Ovary (tissue), 9 donors: ENCODE results near the gene ZNF397. TPM values are rescaled to one million over a fixed set of nuclear protein-coding genes. Genes with fewer than 3 reads are reported as not detected.

Experiments used
- DNase-seq, 5 donors: peaks; one replicate each; pipeline ENCODE4 v3.0.0-alpha.2; 2019 to 2020
- H3K27ac ChIP-seq, 2 donors: fragments of 200-600 bp; one replicate each; pipeline versions ENCODE4 v1.5.1 to v1.8.0; 2019 to 2022
- H3K27me3 ChIP-seq: fragments of 200-600 bp; one replicate; pipeline ENCODE4 v1.8.0; 2022
- H3K36me3 ChIP-seq: fragments of 200-600 bp; sonication (generic); one replicate; pipeline ENCODE4 v1.5.1; 2019
- H3K4me1 ChIP-seq: one replicate; pipeline ENCODE4 v1.8.1; 2013; ENCODE audit warnings: mild to moderate bottlenecking, moderate library complexity; ENCODE audit not compliant: insufficient read depth
- H3K4me3 ChIP-seq: fragments of 200-600 bp; sonication (generic); one replicate; pipeline ENCODE4 v1.5.1; 2017
- H3K9me3 ChIP-seq, 2 donors: fragments of 200-600 bp in 1 of 2; sonication (generic) in 1 of 2; one replicate each; pipeline versions ENCODE4 v1.5.1 to v1.8.1; 2013 to 2019; ENCODE audit warnings: mild to moderate bottlenecking in 1 of 2, moderate library complexity in 1 of 2
- CTCF ChIP-seq, 3 donors: fragments of 450-650 bp in 2 of 3; fragments of 200-600 bp in 1 of 3; IDR thresholded peaks; one replicate each; pipeline versions ENCODE4 v1.5.1 to v1.8.0; 2016 to 2022; ENCODE audit warnings: antibody characterized with exemption in 3 of 3, mild to moderate bottlenecking in 1 of 3
- EP300 ChIP-seq: sonication (generic); formaldehyde crosslinking; IDR thresholded peaks from one replicate; pipeline ENCODE4 v1.6.1; 2017; ENCODE audit warnings: antibody characterized with exemption
- POLR2A ChIP-seq: fragments of 450-650 bp; IDR thresholded peaks from one replicate; pipeline ENCODE4 v1.6.1; 2017; ENCODE audit warnings: antibody characterized with exemption, mild to moderate bottlenecking, moderate library complexity
- WGBS, 3 donors: extraction: QIAGEN DNeasy Blood & Tissue Kit in 1 of 3; methylation state at CpG; one replicate each; pipeline versions ENCODE4 v1.1.5 to v1.1.7; 2013 to 2017; 5-methylcytosine and 5-hydroxymethylcytosine counted together
- intact Hi-C, 4 donors: fragments of 100-400 bp; cut with DNase I; formaldehyde crosslinking; loops; one replicate each; pipeline versions ENCODE4 v1.11.0 to v1.15.1; 2022 to 2023
- polyA plus RNA-seq, 2 donors: library from polyadenylated mRNA; stranded (reverse); fragments of 200-250 nt in 1 of 2; fragments of 350-450 nt in 1 of 2; fragmentation: Illumina TruSeq in 1 of 2; extraction: RNeasy Lipid Tissue Mini Kit (QIAGEN cat#74804) in 1 of 2; gene quantifications; one replicate each; pipeline ENCODE4 v1.2.3, GENCODE V29; 2013 to 2014
- total RNA-seq, 7 donors: library from RNA; depleted of rRNA in 2 of 7; stranded (reverse); fragments of >200 nt in 2 of 7; fragmentation: NEBNext Ultra II Directional in 3 of 7; extraction: Animal tissue kit (Norgen Biotek cat#: 25700) in 3 of 7; gene quantifications; one replicate each; pipeline versions ENCODE4 v1.1.0 to v1.2.4, GENCODE V29; 2016 to 2023
- donor health status: DM: no; HTN: no; CAD: no; lungs with moderate emphysema.
- donor health status: DM: no; HTN: no; CAD: no.
- donor health status: Bipolar disorder and iron deficiency.
- donor health status: DM: yes; HTN: yes; CAD: no.
- donor health status: DM: no; HTN: no; CAD: no.
- donor health status: DM: yes; HTN: yes; CAD: no.

The ZNF397 gene
- total and polyA plus RNA-seq, 9 donors = 15.7 to 35.8 (median 27.7) TPM

- DNase-seq = no peak
- Histone ChIP-seq H3K27ac (no peak overlapping the region), H3K36me3 (no peaks in the 10 kb centered on the region), H3K4me3 (no peak overlapping the region), H3K4me1 (peaks cover 3% of the 10 kb centered on the region), H3K9me3 (no peaks in the 10 kb centered on the region), H3K27me3 (no peaks in the 10 kb centered on the region)
- intact Hi-C loops = no loop called here
- TF ChIP-seq EP300 = no peak
- TF ChIP-seq CTCF (IDR thresholded peaks at IDR 0.05) = no peak
- no peak for TF ChIP-seq POLR2A
- WGBS, 3 donors = 81 to 92% (median 88%) methylated on average over 6 of the region's 6 CpGs
These were observed 1.6 kb downstream of the ZNF397 start for GRCh38 chr18:35242426-35242825.

- TF ChIP-seq POLR2A = no peak
- no peak for TF ChIP-seq CTCF (IDR thresholded peaks at IDR 0.05)
- no peak for TF ChIP-seq EP300
- WGBS, 3 donors = 96 to 99% (median 96%) methylated on average over 4 of the region's 4 CpGs
- intact Hi-C loops = no loop called here
- H3K9me3 ChIP-seq = no peaks in the 10 kb centered on the region
- H3K4me3 ChIP-seq = no peak overlapping the region
- H3K27me3 ChIP-seq = no peaks in the 10 kb centered on the region
- no peaks in the 10 kb centered on the region for H3K36me3 ChIP-seq
- no peak overlapping the region for H3K27ac ChIP-seq
- peaks cover 3% of the 10 kb centered on the region for H3K4me1 ChIP-seq
- no peak for DNase-seq
These were observed 3.8 kb downstream of the ZNF397 start for GRCh38 chr18:35244671-35245070.

- WGBS, 3 donors = 94 to 97% (median 94%) methylated on average over 4 of the region's 4 CpGs
- intact Hi-C loops = no loop called here
These were observed 5.0 kb downstream of the ZNF397 start for GRCh38 chr18:35245719-35246317.

GRCh38 chr18:35246831-35247230 is 6.0 kb downstream of the ZNF397 start:
- TF ChIP-seq EP300 = no peak
- no peak for TF ChIP-seq CTCF (IDR thresholded peaks at IDR 0.05)
- TF ChIP-seq POLR2A = no peak
- Histone ChIP-seq H3K27me3 (no peaks in the 10 kb centered on the region), H3K27ac (no peak overlapping the region), H3K36me3 (no peaks in the 10 kb centered on the region), H3K4me1 (peaks cover 3% of the 10 kb centered on the region), H3K4me3 (no peak overlapping the region), H3K9me3 (no peaks in the 10 kb centered on the region)
- DNase-seq = no peak
- intact Hi-C loops = no loop called here

More at GRCh38 chr18:35245719-35246317, 5.0 kb downstream of the ZNF397 start:
- no peak for TF ChIP-seq POLR2A
- TF ChIP-seq CTCF (IDR thresholded peaks at IDR 0.05) = no peak
- TF ChIP-seq EP300 = no peak
- DNase-seq = no peak
- Histone ChIP-seq H3K9me3 (no peaks in the 10 kb centered on the region), H3K36me3 (no peaks in the 10 kb centered on the region), H3K27ac (no peak overlapping the region), H3K4me3 (no peak overlapping the region), H3K4me1 (peaks cover 3% of the 10 kb centered on the region), H3K27me3 (no peaks in the 10 kb centered on the region)
